ENCODE data around the gene PRMT9. TPM values are rescaled to one million over a fixed set of nuclear protein-coding genes. Genes with fewer than 3 reads are reported as not detected.

Gene PRMT9
- total and polyA plus RNA-seq, 2 donors (not counting 1 experiment from before 2014, with no cell fraction given) = 5.6 to 11.0 TPM

DNA sequence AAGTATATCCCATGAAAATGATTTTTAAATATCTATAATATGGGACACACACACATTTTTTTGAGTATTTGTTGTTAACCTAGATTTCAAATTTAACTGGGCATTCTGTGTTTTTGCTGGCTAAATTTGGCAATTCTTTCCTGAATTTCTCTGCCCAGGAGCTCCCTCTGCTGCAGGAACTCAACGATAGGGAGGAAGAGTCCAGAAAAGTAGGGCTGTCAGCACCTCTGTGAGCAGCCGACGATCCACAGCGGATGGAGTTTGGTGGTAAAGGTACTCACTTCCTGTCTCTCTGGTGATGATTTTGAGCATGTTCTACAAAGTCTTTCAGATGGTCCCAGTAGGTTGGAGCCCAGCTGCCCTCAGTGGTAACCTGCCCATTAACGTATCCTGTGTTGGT, 89.9 kb downstream of the PRMT9 start:
- intact Hi-C loops (cut with micrococcal nuclease) = loop anchor here (5.0 kb wide), 1 partner anchor 1252 kb away; no protein-coding TSS in a partner anchor
- Histone ChIP-seq H3K27me3 (replicated peaks in 1 of 4; ENCODE audit: control extremely low read depth in 1 of 4, control insufficient read depth in 3 of 4, insufficient read depth in 4 of 4, low read length in 3 of 4) (peaks cover 0 to 3% (median 0%) of the 10 kb centered on the region in 4 experiments), H3K4me2 (replicated peaks; ENCODE audit: low read depth, low read length, poor library complexity, severe bottlenecking) (no peak overlapping the region), H3K9me3 (ENCODE audit: control extremely low read depth in 1 of 3, control insufficient read depth in 2 of 3, insufficient read depth in 1 of 3, low read length in 2 of 3) (no peaks in the 10 kb centered on the region), H2AFZ (ENCODE audit: insufficient read depth, low read depth, low read length, poor library complexity, severe bottlenecking) (no peak overlapping the region), H3K36me3 (replicated peaks in 1 of 2; ENCODE audit: control extremely low read depth in 1 of 2, control insufficient read depth in 1 of 2, extremely low read depth in 1 of 2, insufficient read depth in 2 of 2, low read length in 1 of 2) (no peaks in the 10 kb centered on the region), H3K79me2 (ENCODE audit: control insufficient read depth, insufficient read depth, low read length) (no peaks in the 10 kb centered on the region), H4K20me1 (ENCODE audit: control insufficient read depth, insufficient read depth, low read length, poor library complexity, severe bottlenecking) (no peaks in the 10 kb centered on the region), H3K4me3 (ENCODE audit: control extremely low read depth in 1 of 5, extremely low read depth in 1 of 5, insufficient read depth in 1 of 5, low read depth in 2 of 5, low read length in 4 of 5) (no peak overlapping the region), H3K9ac (ENCODE audit: low read length) (no peak overlapping the region), H3K27ac (ENCODE audit: low read length in 2 of 2) (no peak overlapping the region), H3K4me1 (ENCODE audit: control insufficient read depth in 2 of 2, insufficient read depth in 2 of 2, low read length in 2 of 2) (no peaks in the 10 kb centered on the region)
- TF ChIP-seq, protein P1, sequence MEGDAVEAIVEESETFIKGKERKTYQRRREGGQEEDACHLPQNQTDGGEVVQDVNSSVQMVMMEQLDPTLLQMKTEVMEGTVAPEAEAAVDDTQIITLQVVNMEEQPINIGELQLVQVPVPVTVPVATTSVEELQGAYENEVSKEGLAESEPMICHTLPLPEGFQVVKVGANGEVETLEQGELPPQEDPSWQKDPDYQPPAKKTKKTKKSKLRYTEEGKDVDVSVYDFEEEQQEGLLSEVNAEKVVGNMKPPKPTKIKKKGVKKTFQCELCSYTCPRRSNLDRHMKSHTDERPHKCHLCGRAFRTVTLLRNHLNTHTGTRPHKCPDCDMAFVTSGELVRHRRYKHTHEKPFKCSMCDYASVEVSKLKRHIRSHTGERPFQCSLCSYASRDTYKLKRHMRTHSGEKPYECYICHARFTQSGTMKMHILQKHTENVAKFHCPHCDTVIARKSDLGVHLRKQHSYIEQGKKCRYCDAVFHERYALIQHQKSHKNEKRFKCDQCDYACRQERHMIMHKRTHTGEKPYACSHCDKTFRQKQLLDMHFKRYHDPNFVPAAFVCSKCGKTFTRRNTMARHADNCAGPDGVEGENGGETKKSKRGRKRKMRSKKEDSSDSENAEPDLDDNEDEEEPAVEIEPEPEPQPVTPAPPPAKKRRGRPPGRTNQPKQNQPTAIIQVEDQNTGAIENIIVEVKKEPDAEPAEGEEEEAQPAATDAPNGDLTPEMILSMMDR (IDR thresholded peaks at IDR 0.05) = no peak
- no peak for TF ChIP-seq EZH2 (IDR thresholded peaks at IDR 0.05; ENCODE audit: borderline replicate concordance, insufficient read depth, low read depth, low read length, poor library complexity, severe bottlenecking)
- WGBS (ENCODE audit: insufficient coverage) = 84% methylated on average over 5 of the region's 5 CpGs
- POLR2A ChIA-PET = no interaction called here
- Mint-ChIP-seq H3K27me3 (peaks cover 20% of the 10 kb centered on the region), H3K27ac (no peak overlapping the region), H3K4me3 (no peak overlapping the region), H3K4me1 (peaks cover 1% of the 10 kb centered on the region), H3K9me3 (ENCODE audit: insufficient read depth) (no peaks in the 10 kb centered on the region)
- CTCF ChIA-PET = interaction anchor here (2.3 kb wide), 1 partner anchor 273 kb away, joined by 8 read pairs; no protein-coding TSS in a partner anchor
- DNase-seq (no peak), ATAC-seq (ENCODE audit: low read depth) (no peak)

DNA sequence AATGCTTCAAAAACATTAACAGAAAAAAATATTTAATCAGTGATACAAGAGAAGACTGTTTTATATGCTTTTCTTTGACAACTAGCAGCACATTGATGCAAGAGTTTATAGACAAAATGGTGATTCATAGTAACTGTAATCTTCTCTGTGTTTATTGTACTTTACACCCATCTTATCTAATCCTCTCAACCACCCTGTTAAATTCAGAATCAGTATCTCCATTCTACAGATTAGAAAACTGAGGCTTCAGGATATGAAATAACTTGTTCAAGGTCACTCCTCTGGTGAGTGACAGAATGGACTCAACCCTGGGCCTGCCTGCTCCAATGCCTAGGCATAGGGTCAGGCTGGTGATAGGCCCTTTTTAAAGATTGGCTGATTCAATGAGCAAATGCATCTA, 92.9 kb downstream of the PRMT9 start:
- no peaks in the 10 kb centered on the region for H3K9me3 Mint-ChIP-seq (ENCODE audit: insufficient read depth)
- CTCF ChIA-PET = interaction anchor here (0.6 to 2.0 kb wide), 2 partner anchors 71 to 572 kb away, joined by 3 to 7 read pairs; no protein-coding TSS in a partner anchor

More for the DNA sequence above, 92.9 kb downstream of the PRMT9 start:
- Mint-ChIP-seq H3K4me3 (no peak overlapping the region), H3K4me1 (peaks cover 1% of the 10 kb centered on the region), H3K27me3 (peaks cover 17% of the 10 kb centered on the region), H3K27ac (no peak overlapping the region)
- POLR2A ChIA-PET = no interaction called here
- no peak overlapping the region for H3K4me3 ChIP-seq (ENCODE audit: control extremely low read depth in 1 of 5, extremely low read depth in 1 of 5, insufficient read depth in 1 of 5, low read depth in 2 of 5, low read length in 4 of 5)
- H3K9ac ChIP-seq (ENCODE audit: low read length) = no peak overlapping the region
- H3K9me3 ChIP-seq (ENCODE audit: control extremely low read depth in 1 of 3, control insufficient read depth in 2 of 3, insufficient read depth in 1 of 3, low read length in 2 of 3) = no peaks in the 10 kb centered on the region
- no peaks in the 10 kb centered on the region for H3K36me3 ChIP-seq (replicated peaks in 1 of 2; ENCODE audit: control extremely low read depth in 1 of 2, control insufficient read depth in 1 of 2, extremely low read depth in 1 of 2, insufficient read depth in 2 of 2, low read length in 1 of 2)
- peaks cover 0 to 3% (median 0%) of the 10 kb centered on the region in 4 experiments for H3K27me3 ChIP-seq (replicated peaks in 1 of 4; ENCODE audit: control extremely low read depth in 1 of 4, control insufficient read depth in 3 of 4, insufficient read depth in 4 of 4, low read length in 3 of 4)
- ATAC-seq (ENCODE audit: low read depth) = no peak
- no peaks in the 10 kb centered on the region for H4K20me1 ChIP-seq (ENCODE audit: control insufficient read depth, insufficient read depth, low read length, poor library complexity, severe bottlenecking)
- TF ChIP-seq EZH2 (IDR thresholded peaks at IDR 0.05; ENCODE audit: borderline replicate concordance, insufficient read depth, low read depth, low read length, poor library complexity, severe bottlenecking) = no peak
- TF ChIP-seq, protein P1 (IDR thresholded peaks at IDR 0.05) = no peak
- DNase-seq = no peak
- no peaks in the 10 kb centered on the region for H3K79me2 ChIP-seq (ENCODE audit: control insufficient read depth, insufficient read depth, low read length)
- H2AFZ ChIP-seq (ENCODE audit: insufficient read depth, low read depth, low read length, poor library complexity, severe bottlenecking) = no peak overlapping the region
- intact Hi-C loops (cut with micrococcal nuclease) = loop anchor here (5.0 kb wide), 1 partner anchor 1249 kb away; no protein-coding TSS in a partner anchor
- no peak overlapping the region for H3K4me2 ChIP-seq (replicated peaks; ENCODE audit: low read depth, low read length, poor library complexity, severe bottlenecking)
- no peak overlapping the region for H3K27ac ChIP-seq (ENCODE audit: low read length in 2 of 2)
- no peaks in the 10 kb centered on the region for H3K4me1 ChIP-seq (ENCODE audit: control insufficient read depth in 2 of 2, insufficient read depth in 2 of 2, low read length in 2 of 2)

Data from B cell (primary cell).